Adrenal gland (tissue), 12 donors: ENCODE results near the gene MSH2. TPM values are rescaled to one million over a fixed set of nuclear protein-coding genes. Genes with fewer than 3 reads are reported as not detected.
"Not testable (repeated sequence)": the region's sequence is repeated elsewhere in the genome, so short reads cannot be mapped to it uniquely, and the experiment has no call there.

Experiments
- DNase-seq, 7 donors: peaks; one replicate each; pipeline ENCODE4 v3.0.0-alpha.2; 2019 to 2020
- H3K27ac ChIP-seq, 5 donors: fragments of 200-600 bp; sonication (generic) in 4 of 5; 1 replicate in 3 of 5; 2 replicates in 2 of 5; pipeline versions ENCODE4 v1.5.1 to v1.8.0; 2016 to 2020; ENCODE audit warnings: mild to moderate bottlenecking in 1 of 5
- H3K27me3 ChIP-seq: fragments of 200-600 bp; 2 replicates; pipeline ENCODE4 v1.8.0; 2021
- H3K36me3 ChIP-seq, 2 donors: fragments of 200-600 bp; replicated peaks in 1 of 2; 1 replicate in 1 of 2; 2 replicates in 1 of 2; pipeline versions ENCODE4 v1.5.1 to v1.8.0; 2018 to 2022
- H3K4me1 ChIP-seq, 2 donors: fragments of 200-600 bp; replicated peaks in 1 of 2; 1 replicate in 1 of 2; 2 replicates in 1 of 2; pipeline versions ENCODE4 v1.5.1 to v1.8.0; 2018 to 2021
- H3K4me3 ChIP-seq, 4 donors: fragments of 200-600 bp; sonication (generic) in 3 of 4; one replicate each; pipeline ENCODE4 v1.5.1; 2016 to 2018
- H3K9me3 ChIP-seq, 3 donors: fragments of 200-600 bp; sonication (generic) in 1 of 3; replicated peaks in 1 of 3; 1 replicate in 2 of 3; 2 replicates in 1 of 3; pipeline versions ENCODE4 v1.5.1 to v1.8.0; 2016 to 2021
- CTCF ChIP-seq, 6 experiments: fragments of 450-650 bp in 4 of 6; fragments of 200-600 bp in 2 of 6; sonication (generic) in 1 of 6; IDR thresholded peaks; 1 replicate in 5 of 6; 2 replicates in 1 of 6; pipeline versions ENCODE4 v1.5.1 to v1.8.0; 2016 to 2021; ENCODE audit warnings: antibody characterized with exemption in 6 of 6, mild to moderate bottlenecking in 2 of 6, moderate library complexity in 1 of 6
- POLR2A ChIP-seq, 2 donors: fragments of 450-650 bp; IDR thresholded peaks; one replicate each; pipeline ENCODE4 v1.6.1; 2017; ENCODE audit warnings: antibody characterized with exemption in 2 of 2, mild to moderate bottlenecking in 2 of 2, moderate library complexity in 1 of 2
- WGBS, 4 donors: extraction: QIAGEN DNeasy Blood & Tissue Kit in 2 of 4; methylation state at CpG; one replicate each; pipeline versions ENCODE4 v1.1.5 to v1.1.7; 2013 to 2017; 5-methylcytosine and 5-hydroxymethylcytosine counted together
- intact Hi-C, 2 donors: fragments of 100-400 bp; cut with DNase I; formaldehyde crosslinking; loops; one replicate each; pipeline versions ENCODE4 v1.14.1 to v1.15.0; 2022 to 2023
- polyA plus RNA-seq, 3 donors: library from polyadenylated mRNA; stranded (reverse); fragments of 200-250 nt in 2 of 3; fragments of 350-450 nt in 1 of 3; fragmentation: Illumina TruSeq in 1 of 3; extraction: RNeasy Lipid Tissue Mini Kit (QIAGEN cat#74804) in 1 of 3; gene quantifications; one replicate each; pipeline ENCODE4 v1.2.3, GENCODE V29; 2013 to 2014
- total RNA-seq, 9 donors: library from RNA; depleted of rRNA in 4 of 9; stranded (reverse); fragments of >200 nt in 4 of 9; fragments of 120-200 nt in 1 of 9; fragmentation: NEBNext Ultra II Directional in 1 of 9; extraction: Animal tissue kit (Norgen Biotek cat#: 25700) in 1 of 9; gene quantifications; one replicate each; pipeline versions ENCODE4 v1.1.0 to v1.2.4, GENCODE V29; 2013 to 2023
- donor health status: healthy with polysubstance abuse.
- donor health status: Bipolar disorder and iron deficiency.
- donor health status: DM: yes; HTN: yes; CAD: no.
- donor health status: DM: no; HTN: no; CAD: no.
- donor health status: DM: no; HTN: no; CAD: no.
- donor health status: DM: yes; HTN: yes; CAD: no.

The MSH2 gene
- total and polyA plus RNA-seq, 12 donors = 3.9 to 44.8 (median 11.9) TPM

- no peaks in the 10 kb centered on the region for H3K9me3 ChIP-seq
- WGBS, 4 donors = 73 to 88% (median 86%) methylated on average over 2 of the region's 2 CpGs
- no peak for DNase-seq
- H3K4me1 ChIP-seq = no peaks in the 10 kb centered on the region
- H3K4me3 ChIP-seq = no peak overlapping the region
- H3K27ac ChIP-seq = no peak overlapping the region
- intact Hi-C loops = no loop called here
- no peak for TF ChIP-seq POLR2A (IDR thresholded peaks at IDR 0.05)
- TF ChIP-seq CTCF (IDR thresholded peaks at IDR 0.05) = no peak
- H3K36me3 ChIP-seq = no peaks in the 10 kb centered on the region
- no peaks in the 10 kb centered on the region for H3K27me3 ChIP-seq
Measured at GRCh38 chr2:47452761-47453160, 49.8 kb downstream of the MSH2 start.

GRCh38 chr2:47454818-47455217 is 51.9 kb downstream of the MSH2 start:
- H3K27me3 ChIP-seq, H3K4me1 ChIP-seq, H3K36me3 ChIP-seq, DNase-seq, H3K27ac ChIP-seq, intact Hi-C loops, H3K9me3 ChIP-seq, H3K4me3 ChIP-seq: not testable (repeated sequence)
- whole genome bisulfite sequencing, 4 donors = 89 to 100% (median 97%) methylated on average over 5 of the region's 5 CpGs

- 95 to 98% (median 96%) methylated on average over 3 of the region's 3 CpGs for WGBS, 4 donors
- H3K4me1 ChIP-seq = no peaks in the 10 kb centered on the region
- no peak for DNase-seq
- no peaks in the 10 kb centered on the region for H3K9me3 ChIP-seq
- H3K36me3 ChIP-seq = no peaks in the 10 kb centered on the region
- H3K27ac ChIP-seq = no peak overlapping the region
- no peaks in the 10 kb centered on the region for H3K27me3 ChIP-seq
- intact Hi-C loops = no loop called here
- TF ChIP-seq CTCF (IDR thresholded peaks at IDR 0.05) = no peak
- no peak for TF ChIP-seq POLR2A (IDR thresholded peaks at IDR 0.05)
- no peak overlapping the region for H3K4me3 ChIP-seq
Measured at GRCh38 chr2:47455411-47455810, 52.5 kb downstream of the MSH2 start.

GRCh38 chr2:47456851-47457250 is 53.9 kb downstream of the MSH2 start:
- no peaks in the 10 kb centered on the region for H3K36me3 ChIP-seq
- H3K4me3 ChIP-seq = no peak overlapping the region
- no peaks in the 10 kb centered on the region for H3K9me3 ChIP-seq
- TF ChIP-seq CTCF (IDR thresholded peaks at IDR 0.05) (no peak), POLR2A (IDR thresholded peaks at IDR 0.05) (no peak)
- no peak for DNase-seq
- no peaks in the 10 kb centered on the region for H3K4me1 ChIP-seq
- H3K27ac ChIP-seq = no peak overlapping the region
- H3K27me3 ChIP-seq = no peaks in the 10 kb centered on the region
- intact Hi-C loops = no loop called here
- WGBS, 4 donors = 92 to 97% (median 93%) methylated on average over 3 of the region's 3 CpGs

GRCh38 chr2:47457268-47457667 is 54.3 kb downstream of the MSH2 start:
- no peak overlapping the region for H3K4me3 ChIP-seq
- no peaks in the 10 kb centered on the region for H3K27me3 ChIP-seq
- H3K4me1 ChIP-seq = no peaks in the 10 kb centered on the region
- TF ChIP-seq POLR2A (IDR thresholded peaks at IDR 0.05) (no peak), CTCF (IDR thresholded peaks at IDR 0.05) (no peak)
- H3K36me3 ChIP-seq = no peaks in the 10 kb centered on the region
- H3K9me3 ChIP-seq = no peaks in the 10 kb centered on the region
- H3K27ac ChIP-seq = no peak overlapping the region
- 86 to 91% (median 89%) methylated on average over 5 of the region's 5 CpGs for WGBS, 4 donors
- intact Hi-C loops = no loop called here
- no peak for DNase-seq
